Stimulated activated naive CD8-positive, alpha-beta T cell treated with anti-CD3 and anti-CD28 coated beads, Interleukin-15, amount 100 ng/mL, for 72 hours (primary cell): ENCODE data around the gene PTPRH.
"Not testable (repeated sequence)": the region's sequence is repeated elsewhere in the genome, so short reads cannot be mapped to it uniquely, and the experiment has no call there.

ENCODE experiments used
- ATAC-seq: fragments of 150-1000 bp; cut with Tn5 transposase; 2 replicates; pipeline ENCODE4 v1.10.0; 2021; ENCODE audit warnings: mild to moderate bottlenecking, moderate library complexity
- DNase-seq, 2 donors: peaks; one replicate each; pipeline ENCODE4 v3.0.0; 2021 to 2022
- H3K27ac Mint-ChIP-seq, 2 donors: one replicate each; pipeline ENCODE4 v1.8.0; 2022; ENCODE audit warnings: mild to moderate bottlenecking in 2 of 2, mixed read lengths in 2 of 2, moderate library complexity in 2 of 2
- H3K27me3 Mint-ChIP-seq: one replicate; pipeline ENCODE4 v1.8.0; 2022; ENCODE audit warnings: mixed read lengths
- H3K4me1 Mint-ChIP-seq: one replicate; pipeline ENCODE4 v1.8.0; 2022; ENCODE audit warnings: mild to moderate bottlenecking, mixed read lengths
- H3K4me3 Mint-ChIP-seq, 2 donors: one replicate each; pipeline ENCODE4 v1.8.0; 2022; ENCODE audit warnings: mild to moderate bottlenecking in 2 of 2, mixed read lengths in 2 of 2, moderate library complexity in 1 of 2
- H3K9me3 Mint-ChIP-seq, 2 donors: one replicate each; pipeline ENCODE4 v1.8.0; 2022; ENCODE audit warnings: mixed read lengths in 2 of 2

The PTPRH gene

GRCh38 chr19:55188625-55189024, 20.7 kb downstream of the PTPRH start:
- peaks cover 39% of the 10 kb centered on the region for H3K27me3 Mint-ChIP-seq
- no peaks in the 10 kb centered on the region for H3K9me3 Mint-ChIP-seq
- no peak overlapping the region for H3K27ac Mint-ChIP-seq
- DNase-seq (no peak), ATAC-seq (no peak)
- H3K4me3 Mint-ChIP-seq, result peak overlapping the region in 1 of 2 donors; percentile 25
- H3K4me1 Mint-ChIP-seq, result peaks cover 13% of the 10 kb centered on the region

GRCh38 chr19:55186080-55186479, 23.2 kb downstream of the PTPRH start:
- H3K4me3 Mint-ChIP-seq, result no peak overlapping the region
- peaks cover 36% of the 10 kb centered on the region for H3K27me3 Mint-ChIP-seq
- H3K27ac Mint-ChIP-seq, result no peak overlapping the region
- DNase-seq (no peak), ATAC-seq (no peak)
- no peaks in the 10 kb centered on the region for H3K9me3 Mint-ChIP-seq
- peaks cover 13% of the 10 kb centered on the region for H3K4me1 Mint-ChIP-seq

- H3K4me3 Mint-ChIP-seq, result no peak overlapping the region
- peaks cover 26% of the 10 kb centered on the region for H3K4me1 Mint-ChIP-seq
- DNase-seq (no peak), ATAC-seq (no peak)
- H3K27me3 Mint-ChIP-seq, result peaks cover 70% of the 10 kb centered on the region
- H3K27ac Mint-ChIP-seq, result no peak overlapping the region
- H3K9me3 Mint-ChIP-seq, result no peaks in the 10 kb centered on the region
These were observed 27.6 kb downstream of the PTPRH start for GRCh38 chr19:55181740-55182139.

GRCh38 chr19:55179606-55180484, 29.5 kb downstream of the PTPRH start, which contains the start of gene SYT5:
Gene SYT5 (minus strand): TSS chr19:55180289. CDS start chr19:55179041, 1,248 bp downstream.
- ATAC-seq (peak; percentile 52), DNase-seq (peak; percentile 61 to 72)
- Mint-ChIP-seq H3K27me3 (peaks cover 78% of the 10 kb centered on the region), H3K4me3 (peak within 1 kb of the TSS; percentile 71 to 87), H3K9me3 (peaks cover 0 to 6% of the 10 kb centered on the region in 2 donors), H3K4me1 (peaks cover 31% of the 10 kb centered on the region), H3K27ac (peak within 1 kb of the TSS in 1 of 2 donors; percentile 93)

GRCh38 chr19:55178781-55179599, 30.3 kb downstream of the PTPRH start:
- DNase-seq, result peak; percentile 92 to 93
- H3K27me3 Mint-ChIP-seq, result peaks cover 86% of the 10 kb centered on the region

GRCh38 chr19:55176076-55176475, 33.2 kb downstream of the PTPRH start:
- Mint-ChIP-seq H3K4me3 (no peak overlapping the region), H3K4me1 (peaks cover 52% of the 10 kb centered on the region), H3K27ac (no peak overlapping the region), H3K9me3 (peaks cover 0 to 7% of the 10 kb centered on the region in 2 donors), H3K27me3 (peaks cover 100% of the 10 kb centered on the region)
- DNase-seq (no peak), ATAC-seq (no peak)

More at GRCh38 chr19:55178781-55179599, 30.3 kb downstream of the PTPRH start:
- Mint-ChIP-seq H3K9me3 (peaks cover 0 to 7% of the 10 kb centered on the region in 2 donors), H3K4me1 (peaks cover 39% of the 10 kb centered on the region), H3K27ac (peak overlapping the region; percentile 76 to 93), H3K4me3 (peak overlapping the region; percentile 71 to 87)
- peak; percentile 90 for ATAC-seq

GRCh38 chr19:55175117-55175867, 34.0 kb downstream of the PTPRH start:
- Mint-ChIP-seq H3K9me3 (peaks cover 0 to 7% of the 10 kb centered on the region in 2 donors), H3K4me3 (no peak overlapping the region), H3K27ac (peak overlapping the region in 1 of 2 donors; percentile 50), H3K27me3 (peaks cover 100% of the 10 kb centered on the region), H3K4me1 (peaks cover 48% of the 10 kb centered on the region)
- ATAC-seq (no peak), DNase-seq (no peak)

GRCh38 chr19:55174425-55175116, 34.7 kb downstream of the PTPRH start:
- Mint-ChIP-seq H3K27ac (no peak overlapping the region), H3K4me3 (peak overlapping the region; percentile 72 to 75), H3K9me3 (peaks cover 0 to 7% of the 10 kb centered on the region in 2 donors), H3K4me1 (peaks cover 41% of the 10 kb centered on the region), H3K27me3 (peaks cover 99% of the 10 kb centered on the region)
- ATAC-seq (no peak), DNase-seq (no peak)

GRCh38 chr19:55173714-55174409, 35.4 kb downstream of the PTPRH start:
- Mint-ChIP-seq H3K27ac (no peak overlapping the region), H3K27me3 (peaks cover 99% of the 10 kb centered on the region), H3K4me1 (peaks cover 34% of the 10 kb centered on the region), H3K4me3 (peak overlapping the region; percentile 72 to 75), H3K9me3 (peaks cover 0 to 7% of the 10 kb centered on the region in 2 donors)
- ATAC-seq, result peak; percentile 76
- DNase-seq, result peak; percentile 39 to 53

- Mint-ChIP-seq H3K4me3 (peak overlapping the region; percentile 75), H3K27ac (no peak overlapping the region), H3K9me3 (peaks cover 0 to 7% of the 10 kb centered on the region in 2 donors), H3K4me1 (peaks cover 28% of the 10 kb centered on the region), H3K27me3 (peaks cover 95% of the 10 kb centered on the region)
- ATAC-seq (no peak), DNase-seq (no peak)
These were observed 36.1 kb downstream of the PTPRH start for GRCh38 chr19:55173186-55173713.

- peaks cover 26% of the 10 kb centered on the region for H3K4me1 Mint-ChIP-seq
- ATAC-seq, result no peak
- H3K4me3 Mint-ChIP-seq, result peak overlapping the region; percentile 75
- H3K27me3 Mint-ChIP-seq, result peaks cover 94% of the 10 kb centered on the region
- no peak overlapping the region for H3K27ac Mint-ChIP-seq
- no peak for DNase-seq
- peaks cover 0 to 7% of the 10 kb centered on the region in 2 donors for H3K9me3 Mint-ChIP-seq
These were observed 36.6 kb downstream of the PTPRH start for GRCh38 chr19:55172741-55173140.

GRCh38 chr19:55172318-55172717, 37.0 kb downstream of the PTPRH start:
- H3K27me3 Mint-ChIP-seq, result peaks cover 94% of the 10 kb centered on the region
- DNase-seq, H3K27ac Mint-ChIP-seq, H3K9me3 Mint-ChIP-seq, ATAC-seq: not testable (repeated sequence)
- peaks cover 27% of the 10 kb centered on the region for H3K4me1 Mint-ChIP-seq
- peak overlapping the region; percentile 75 for H3K4me3 Mint-ChIP-seq

GRCh38 chr19:55171440-55171839, 37.9 kb downstream of the PTPRH start:
- Mint-ChIP-seq H3K27ac (no peak overlapping the region), H3K27me3 (peaks cover 94% of the 10 kb centered on the region), H3K4me3 (no peak overlapping the region), H3K4me1 (peaks cover 36% of the 10 kb centered on the region), H3K9me3 (peaks cover 0 to 7% of the 10 kb centered on the region in 2 donors)
- no peak for ATAC-seq
- DNase-seq, result no peak

GRCh38 chr19:55169136-55169535, 40.2 kb downstream of the PTPRH start:
- H3K4me1 Mint-ChIP-seq, result peaks cover 31% of the 10 kb centered on the region
- ATAC-seq (no peak), DNase-seq (no peak)
- H3K27ac Mint-ChIP-seq, result no peak overlapping the region
- peaks cover 94% of the 10 kb centered on the region for H3K27me3 Mint-ChIP-seq
- no peaks in the 10 kb centered on the region for H3K9me3 Mint-ChIP-seq
- H3K4me3 Mint-ChIP-seq, result no peak overlapping the region
